ENCODE results near the gene NEDD9. TPM values are rescaled to one million over a fixed set of nuclear protein-coding genes. Genes with fewer than 3 reads are reported as not detected.

The NEDD9 gene
- polyA plus RNA-seq, 4 donors, result 13.6 to 17.6 (median 15.0) TPM

- WGBS, 3 donors, result 94 to 100% (median 95%) methylated on average over 8 of the region's 8 CpGs
- no peaks in the 10 kb centered on the region for H3K4me1 ChIP-seq (ENCODE audit: control insufficient read depth in 3 of 3, insufficient read depth in 2 of 3, low read depth in 1 of 3, low read length in 2 of 3)
- no peaks in the 10 kb centered on the region for H3K9me3 ChIP-seq (ENCODE audit: control insufficient read depth in 2 of 2, insufficient read depth in 1 of 2, low read depth in 1 of 2, low read length in 1 of 2)
- no peak for DNase-seq
- no peak for FAIRE-seq
- H3K36me3 ChIP-seq (ENCODE audit: control insufficient read depth in 3 of 3, insufficient read depth in 2 of 3, low read depth in 1 of 3, low read length in 3 of 3), result no peaks in the 10 kb centered on the region
- no peak overlapping the region for H3K27ac ChIP-seq (ENCODE audit: low read depth in 1 of 3, low read length in 2 of 3)
- H3K27me3 ChIP-seq (ENCODE audit: control insufficient read depth in 3 of 3, insufficient read depth in 3 of 3, low read length in 3 of 3), result no peaks in the 10 kb centered on the region
- no peak overlapping the region for H3K4me3 ChIP-seq (ENCODE audit: low read depth in 1 of 3, low read length in 3 of 3)
Measured at GRCh38 chr6:11142296-11143027, 90.0 kb downstream of the NEDD9 start.

GRCh38 chr6:11141295-11141694 is 91.2 kb downstream of the NEDD9 start:
- no peaks in the 10 kb centered on the region for H3K4me1 ChIP-seq (ENCODE audit: control insufficient read depth in 3 of 3, insufficient read depth in 2 of 3, low read depth in 1 of 3, low read length in 2 of 3)
- no peaks in the 10 kb centered on the region for H3K9me3 ChIP-seq (ENCODE audit: control insufficient read depth in 2 of 2, insufficient read depth in 1 of 2, low read depth in 1 of 2, low read length in 1 of 2)
- no peaks in the 10 kb centered on the region for H3K27me3 ChIP-seq (ENCODE audit: control insufficient read depth in 3 of 3, insufficient read depth in 3 of 3, low read length in 3 of 3)
- FAIRE-seq (no peak), DNase-seq (no peak)
- no peaks in the 10 kb centered on the region for H3K36me3 ChIP-seq (ENCODE audit: control insufficient read depth in 3 of 3, insufficient read depth in 2 of 3, low read depth in 1 of 3, low read length in 3 of 3)
- no peak overlapping the region for H3K27ac ChIP-seq (ENCODE audit: low read depth in 1 of 3, low read length in 2 of 3)
- no peak overlapping the region for H3K4me3 ChIP-seq (ENCODE audit: low read depth in 1 of 3, low read length in 3 of 3)
- WGBS, 3 donors, result 89 to 95% (median 93%) methylated on average over 3 of the region's 3 CpGs

GRCh38 chr6:11140056-11140455 is 92.4 kb downstream of the NEDD9 start:
- no peak overlapping the region for H3K4me3 ChIP-seq (ENCODE audit: low read depth in 1 of 3, low read length in 3 of 3)
- no peak for DNase-seq
- no peak for FAIRE-seq
- H3K9me3 ChIP-seq (ENCODE audit: control insufficient read depth in 2 of 2, insufficient read depth in 1 of 2, low read depth in 1 of 2, low read length in 1 of 2), result no peaks in the 10 kb centered on the region
- 66 to 84% (median 71%) methylated on average over 3 of the region's 3 CpGs for WGBS, 3 donors
- no peaks in the 10 kb centered on the region for H3K27me3 ChIP-seq (ENCODE audit: control insufficient read depth in 3 of 3, insufficient read depth in 3 of 3, low read length in 3 of 3)
- no peaks in the 10 kb centered on the region for H3K4me1 ChIP-seq (ENCODE audit: control insufficient read depth in 3 of 3, insufficient read depth in 2 of 3, low read depth in 1 of 3, low read length in 2 of 3)
- no peak overlapping the region for H3K27ac ChIP-seq (ENCODE audit: low read depth in 1 of 3, low read length in 2 of 3)
- peaks cover 3% of the 10 kb centered on the region in 3 donors for H3K36me3 ChIP-seq (ENCODE audit: control insufficient read depth in 3 of 3, insufficient read depth in 2 of 3, low read depth in 1 of 3, low read length in 3 of 3)

GRCh38 chr6:11139051-11139960 is 93.2 kb downstream of the NEDD9 start:
- Histone ChIP-seq H3K4me1 (ENCODE audit: control insufficient read depth in 3 of 3, insufficient read depth in 2 of 3, low read depth in 1 of 3, low read length in 2 of 3) (no peaks in the 10 kb centered on the region), H3K27me3 (ENCODE audit: control insufficient read depth in 3 of 3, insufficient read depth in 3 of 3, low read length in 3 of 3) (no peaks in the 10 kb centered on the region), H3K9me3 (ENCODE audit: control insufficient read depth in 2 of 2, insufficient read depth in 1 of 2, low read depth in 1 of 2, low read length in 1 of 2) (no peaks in the 10 kb centered on the region), H3K4me3 (ENCODE audit: low read depth in 1 of 3, low read length in 3 of 3) (no peak overlapping the region), H3K27ac (ENCODE audit: low read depth in 1 of 3, low read length in 2 of 3) (no peak overlapping the region), H3K36me3 (ENCODE audit: control insufficient read depth in 3 of 3, insufficient read depth in 2 of 3, low read depth in 1 of 3, low read length in 3 of 3) (peaks cover 3 to 9% (median 5%) of the 10 kb centered on the region in 3 donors)
- WGBS, 3 donors, result 82 to 93% (median 91%) methylated on average over 3 of the region's 3 CpGs
- DNase-seq (no peak), FAIRE-seq (no peak)

GRCh38 chr6:11136809-11137208 is 95.7 kb downstream of the NEDD9 start:
- no peak overlapping the region for H3K4me3 ChIP-seq (ENCODE audit: low read depth in 1 of 3, low read length in 3 of 3)
- no peak for FAIRE-seq
- no peak overlapping the region for H3K27ac ChIP-seq (ENCODE audit: low read depth in 1 of 3, low read length in 2 of 3)
- DNase-seq, result no peak
- no peaks in the 10 kb centered on the region for H3K4me1 ChIP-seq (ENCODE audit: control insufficient read depth in 3 of 3, insufficient read depth in 2 of 3, low read depth in 1 of 3, low read length in 2 of 3)
- H3K9me3 ChIP-seq (ENCODE audit: control insufficient read depth in 2 of 2, insufficient read depth in 1 of 2, low read depth in 1 of 2, low read length in 1 of 2), result no peaks in the 10 kb centered on the region
- no peaks in the 10 kb centered on the region for H3K27me3 ChIP-seq (ENCODE audit: control insufficient read depth in 3 of 3, insufficient read depth in 3 of 3, low read length in 3 of 3)
- peaks cover 3 to 10% (median 6%) of the 10 kb centered on the region in 3 donors for H3K36me3 ChIP-seq (ENCODE audit: control insufficient read depth in 3 of 3, insufficient read depth in 2 of 3, low read depth in 1 of 3, low read length in 3 of 3)

Other genes with a start within 250 kb of the NEDD9 start
- 1 to 10 TPM in 1 of 4 donors, under 1 TPM in 1, not detected in 2; 0.48 to 4.8 TPM for gene ELOVL2, start 188.4 kb downstream of the NEDD9 start, polyA plus RNA-seq
- gene SMIM13, start 138.8 kb downstream of the NEDD9 start, polyA plus RNA-seq, result 10 to 100 TPM in 1 of 4 donors, 1 to 10 TPM in 3; 2.4 to 11.0 (median 4.1) TPM
- 1 to 10 TPM in 1 of 4 donors, under 1 TPM in 1, not detected in 2; 0.10 to 3.6 TPM for gene ERVFRD-1, start 120.9 kb downstream of the NEDD9 start, polyA plus RNA-seq

All from small intestine (tissue), 7 donors.